Activated T-helper 17 cell treated with anti-CD3 and anti-CD28 coated beads, Interleukin-2, amount 50 U/mL, for 72 hours (primary cell): ENCODE data around the gene TIMP4. TPM values are rescaled to one million over a fixed set of nuclear protein-coding genes. Genes with fewer than 3 reads are reported as not detected.

Experiments
- ATAC-seq: fragments of 150-1000 bp; cut with Tn5 transposase; replicated peaks from 2 replicates; pipeline ENCODE4 v1.10.0; 2021; ENCODE audit warnings: mild to moderate bottlenecking, moderate library complexity
- H3K27ac Mint-ChIP-seq: one replicate; pipeline ENCODE4 v1.8.0; 2022; ENCODE audit warnings: mixed read lengths
- H3K27me3 Mint-ChIP-seq: one replicate; pipeline ENCODE4 v1.8.0; 2022; ENCODE audit warnings: mixed read lengths
- H3K36me3 Mint-ChIP-seq: one replicate; pipeline ENCODE4 v1.8.0; 2022; ENCODE audit warnings: low read depth, mild to moderate bottlenecking, mixed read lengths
- H3K4me1 Mint-ChIP-seq: one replicate; pipeline ENCODE4 v1.8.0; 2022; ENCODE audit warnings: mixed read lengths
- H3K4me3 Mint-ChIP-seq: one replicate; pipeline ENCODE4 v1.8.0; 2022; ENCODE audit warnings: mild to moderate bottlenecking, mixed read lengths
- H3K9me3 Mint-ChIP-seq: one replicate; pipeline ENCODE4 v1.8.0; 2022; ENCODE audit warnings: mixed read lengths
- total RNA-seq, 2 donors: library from RNA; stranded (reverse); gene quantifications; one replicate each; pipeline ENCODE4 v1.2.3, GENCODE V29; 2022

The TIMP4 gene
- total RNA-seq = not detected

DNA sequence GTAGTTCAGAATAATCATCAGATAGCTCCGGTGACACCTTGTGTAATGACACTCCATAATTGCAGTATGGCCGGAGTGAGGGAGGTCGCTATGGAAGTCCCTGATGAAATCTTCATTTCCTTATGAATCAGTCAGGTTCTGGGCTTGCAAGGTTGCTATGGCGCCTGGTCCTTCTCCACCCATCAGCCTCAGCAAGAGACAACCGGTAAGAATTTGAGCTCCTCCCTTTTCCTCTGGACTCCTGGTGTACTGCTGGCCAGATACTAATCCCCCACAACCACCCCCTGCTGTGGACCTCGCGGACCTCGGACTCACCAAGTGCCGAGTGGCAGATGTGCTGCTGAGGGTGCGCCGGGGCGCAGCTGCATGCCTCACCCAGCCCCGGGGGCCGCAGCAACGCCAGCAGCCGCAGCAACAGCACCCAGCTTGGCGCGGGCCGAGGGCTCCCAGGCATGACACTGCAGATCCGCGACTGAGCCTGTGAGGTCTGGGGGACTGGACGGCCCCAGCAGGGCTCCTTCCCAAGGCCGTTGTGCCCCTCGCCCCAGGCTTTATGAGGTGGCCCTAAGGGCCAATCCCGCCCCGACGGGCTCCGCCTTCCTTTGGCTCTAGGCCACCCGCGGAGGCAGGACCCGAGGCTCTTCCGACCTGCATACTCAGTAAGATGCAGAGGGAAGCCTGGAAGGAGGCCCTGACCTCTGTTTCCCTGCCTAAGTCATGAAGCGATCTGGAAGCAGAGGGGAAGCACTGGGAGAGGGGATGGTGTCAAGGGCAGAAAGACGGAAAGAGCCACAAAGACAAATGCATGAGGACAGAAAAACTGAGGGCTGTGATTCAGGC is at the start of gene TIMP4:
TSS of gene TIMP4 (minus strand) at position 526 of the 840 bp plus-strand sequence. CDS start at position 454, 72 bp downstream.
- no peak within 1 kb of the TSS for H3K27ac Mint-ChIP-seq
- H3K4me3 Mint-ChIP-seq = no peak within 1 kb of the TSS
- ATAC-seq = no peak

DNA sequence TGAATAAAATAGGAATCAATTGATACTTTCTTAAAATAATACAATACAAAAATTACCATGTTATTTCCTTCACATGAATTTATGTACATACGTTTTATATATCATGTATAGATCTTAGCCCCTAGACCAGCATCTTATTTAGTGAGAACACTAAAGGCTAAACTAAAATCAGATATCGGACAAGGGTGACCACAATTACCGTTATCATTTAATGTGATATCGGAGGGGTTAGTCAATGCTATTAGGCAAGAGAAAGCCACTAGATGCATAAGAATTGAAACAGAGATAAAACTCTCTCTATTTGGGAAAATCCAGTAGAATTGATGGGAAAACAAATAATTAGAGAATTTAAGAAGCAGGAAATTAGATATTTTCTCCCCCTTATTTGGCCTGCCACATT is 46.5 kb upstream of the TIMP4 start:
- no peaks in the 10 kb centered on the region for H3K4me1 Mint-ChIP-seq
- no peaks in the 10 kb centered on the region for H3K36me3 Mint-ChIP-seq
- no peak overlapping the region for H3K27ac Mint-ChIP-seq
- ATAC-seq = no peak
- peaks cover 11% of the 10 kb centered on the region for H3K27me3 Mint-ChIP-seq
- no peak overlapping the region for H3K4me3 Mint-ChIP-seq
- H3K9me3 Mint-ChIP-seq = peaks cover 5% of the 10 kb centered on the region

More for the DNA sequence above, at the start of gene TIMP4:
- H3K27me3 Mint-ChIP-seq = peaks cover 14% of the 10 kb centered on the region
- no peaks in the 10 kb centered on the region for H3K9me3 Mint-ChIP-seq
- H3K4me1 Mint-ChIP-seq = no peaks in the 10 kb centered on the region
- H3K36me3 Mint-ChIP-seq = no peaks in the 10 kb centered on the region

DNA sequence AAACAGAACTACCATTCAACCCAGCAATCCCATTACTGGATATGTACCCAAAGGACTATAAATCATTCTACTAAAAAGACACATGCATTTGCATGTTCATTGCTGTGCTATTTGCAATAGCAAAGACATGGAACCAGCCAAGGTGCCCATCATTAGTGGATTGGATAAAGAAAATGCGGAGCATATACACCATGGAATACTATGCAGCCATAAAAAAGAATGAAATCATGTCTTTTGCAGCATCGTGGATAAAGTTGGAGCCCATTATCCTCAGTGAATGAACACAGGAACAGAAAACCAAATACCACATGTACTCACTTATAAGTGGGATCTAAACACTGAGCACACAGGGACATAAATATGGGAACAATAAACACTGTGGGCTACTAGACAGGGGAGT is 43.1 kb upstream of the TIMP4 start:
- Mint-ChIP-seq H3K27ac (no peak overlapping the region), H3K27me3 (peaks cover 10% of the 10 kb centered on the region), H3K36me3 (no peaks in the 10 kb centered on the region), H3K4me3 (no peak overlapping the region), H3K9me3 (no peaks in the 10 kb centered on the region), H3K4me1 (peaks cover 9% of the 10 kb centered on the region)
- no peak for ATAC-seq

DNA sequence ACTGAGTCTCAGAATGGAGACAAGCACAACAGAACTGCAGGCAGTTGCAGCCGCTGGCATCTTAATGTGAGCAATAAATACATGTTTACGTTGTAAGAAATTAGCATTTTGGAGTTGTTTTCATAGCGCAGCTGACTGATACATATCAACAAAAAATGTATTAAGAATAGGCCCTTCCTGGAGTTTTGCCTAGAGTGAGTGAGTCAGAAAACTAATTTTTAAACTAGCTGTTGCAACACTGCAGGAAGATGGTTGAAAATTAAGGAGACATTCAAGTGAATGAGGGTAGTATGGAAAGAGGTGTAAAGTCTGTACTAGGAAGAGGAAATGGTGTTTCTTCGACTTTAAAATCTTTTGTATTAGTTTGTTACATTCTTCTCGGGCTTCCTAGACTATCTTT is 39.6 kb upstream of the TIMP4 start:
- Mint-ChIP-seq H3K36me3 (peaks cover 9% of the 10 kb centered on the region), H3K9me3 (no peaks in the 10 kb centered on the region), H3K4me3 (no peak overlapping the region), H3K27me3 (peaks cover 10% of the 10 kb centered on the region), H3K4me1 (peaks cover 22% of the 10 kb centered on the region), H3K27ac (no peak overlapping the region)
- ATAC-seq = no peak

DNA sequence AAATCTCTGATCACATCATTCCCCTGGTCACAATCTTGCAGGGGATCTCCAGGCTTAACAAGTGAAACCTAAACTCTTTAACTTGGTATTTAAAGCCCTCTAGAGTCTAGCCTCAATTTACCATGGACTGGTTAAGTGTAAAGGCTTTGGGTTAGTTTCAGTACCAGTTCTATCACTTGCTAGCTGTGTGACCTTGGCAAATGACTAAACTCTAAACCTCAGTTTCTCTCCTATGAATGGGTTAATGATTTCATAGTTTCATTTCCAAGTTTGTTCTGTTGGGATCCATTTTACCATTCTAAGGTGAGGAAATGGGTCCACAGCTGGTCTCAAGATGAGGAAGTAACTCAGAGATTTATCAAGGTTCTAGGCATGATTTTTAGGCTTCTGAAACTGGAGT is 38.8 kb upstream of the TIMP4 start:
- peaks cover 27% of the 10 kb centered on the region for H3K4me1 Mint-ChIP-seq
- ATAC-seq = peak; percentile 73
- peaks cover 10% of the 10 kb centered on the region for H3K27me3 Mint-ChIP-seq
- H3K9me3 Mint-ChIP-seq = no peaks in the 10 kb centered on the region
- H3K4me3 Mint-ChIP-seq = peak overlapping the region; percentile 16
- peak overlapping the region; percentile 67 for H3K27ac Mint-ChIP-seq
- peaks cover 9% of the 10 kb centered on the region for H3K36me3 Mint-ChIP-seq

DNA sequence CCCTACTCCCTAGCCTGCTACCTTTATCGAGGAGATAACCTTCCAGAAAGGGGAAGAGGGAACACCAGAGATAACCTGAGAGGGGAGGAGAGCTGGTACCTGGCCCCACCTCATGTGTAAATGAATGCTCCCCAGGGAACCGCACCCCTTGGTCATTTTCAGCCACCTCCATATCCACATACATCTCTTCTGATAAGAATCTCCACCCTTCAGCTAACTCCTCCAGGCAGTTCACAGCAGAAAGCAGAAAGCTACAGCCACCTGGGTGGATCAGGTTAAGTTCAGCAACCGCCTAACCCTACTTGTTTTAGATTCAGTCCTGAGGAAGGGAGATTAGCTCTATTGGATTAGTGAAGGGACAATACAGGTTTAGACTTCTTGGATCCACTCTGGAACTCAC is 38.0 kb upstream of the TIMP4 start:
- H3K27ac Mint-ChIP-seq = peak overlapping the region; percentile 67
- peaks cover 32% of the 10 kb centered on the region for H3K4me1 Mint-ChIP-seq
- ATAC-seq = no peak
- H3K27me3 Mint-ChIP-seq = peaks cover 4% of the 10 kb centered on the region
- H3K9me3 Mint-ChIP-seq = peaks cover 4% of the 10 kb centered on the region
- peaks cover 9% of the 10 kb centered on the region for H3K36me3 Mint-ChIP-seq
- no peak overlapping the region for H3K4me3 Mint-ChIP-seq

DNA sequence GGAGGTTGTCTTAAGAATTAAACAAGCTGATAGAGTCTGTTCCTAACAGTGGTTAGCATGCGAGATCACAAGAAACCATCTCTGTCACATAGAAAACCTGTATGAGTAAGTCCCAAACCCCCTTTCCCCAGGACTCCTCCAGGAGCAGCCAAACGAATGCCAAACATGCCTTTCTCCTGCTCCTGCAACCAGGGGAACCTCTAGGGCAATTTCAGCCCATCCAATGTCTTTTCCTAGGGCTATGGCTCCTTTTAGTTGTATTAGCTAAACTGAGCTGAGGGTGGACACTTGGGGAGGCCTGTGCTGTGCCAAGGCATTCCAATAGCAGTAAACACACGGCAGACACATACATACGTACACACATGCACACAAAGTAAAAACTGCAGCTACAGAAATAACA is 36.5 kb upstream of the TIMP4 start:
- peaks cover 32% of the 10 kb centered on the region for H3K4me1 Mint-ChIP-seq
- H3K27ac Mint-ChIP-seq = peak overlapping the region; percentile 93
- H3K36me3 Mint-ChIP-seq = peaks cover 9% of the 10 kb centered on the region
- peak overlapping the region; percentile 69 for H3K4me3 Mint-ChIP-seq
- peaks cover 4% of the 10 kb centered on the region for H3K9me3 Mint-ChIP-seq
- H3K27me3 Mint-ChIP-seq = peaks cover 4% of the 10 kb centered on the region
- ATAC-seq = no peak

DNA sequence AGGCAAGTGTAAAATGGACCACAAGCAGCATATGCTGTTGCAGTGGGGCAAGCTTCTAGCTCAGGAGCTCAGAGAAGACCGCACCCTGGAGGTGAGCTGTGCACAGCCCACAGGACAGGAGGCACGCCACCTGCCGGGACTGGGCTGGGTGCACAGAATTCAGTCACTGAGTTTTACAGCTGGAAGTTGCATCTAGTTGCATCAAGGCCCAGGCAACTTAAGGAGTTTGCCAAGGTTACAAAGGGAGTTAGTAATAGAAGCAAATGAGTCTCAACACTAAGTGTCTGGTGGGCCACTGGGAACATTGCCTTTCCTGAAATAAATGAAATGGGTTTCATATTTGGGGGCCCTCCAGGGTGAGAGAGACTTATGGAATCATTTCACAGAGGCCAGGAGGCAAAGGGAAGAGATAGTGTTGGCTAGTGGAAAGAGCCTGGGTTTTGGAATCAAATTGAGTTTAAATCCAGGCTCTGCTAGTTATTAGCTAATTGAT is 36.0 kb upstream of the TIMP4 start:
- peak; percentile 34 for ATAC-seq
- H3K36me3 Mint-ChIP-seq = peaks cover 9% of the 10 kb centered on the region
- peaks cover 4% of the 10 kb centered on the region for H3K9me3 Mint-ChIP-seq
- peak overlapping the region; percentile 93 for H3K27ac Mint-ChIP-seq
- H3K4me1 Mint-ChIP-seq = peaks cover 32% of the 10 kb centered on the region
- H3K4me3 Mint-ChIP-seq = peak overlapping the region; percentile 69
- H3K27me3 Mint-ChIP-seq = peaks cover 4% of the 10 kb centered on the region

DNA sequence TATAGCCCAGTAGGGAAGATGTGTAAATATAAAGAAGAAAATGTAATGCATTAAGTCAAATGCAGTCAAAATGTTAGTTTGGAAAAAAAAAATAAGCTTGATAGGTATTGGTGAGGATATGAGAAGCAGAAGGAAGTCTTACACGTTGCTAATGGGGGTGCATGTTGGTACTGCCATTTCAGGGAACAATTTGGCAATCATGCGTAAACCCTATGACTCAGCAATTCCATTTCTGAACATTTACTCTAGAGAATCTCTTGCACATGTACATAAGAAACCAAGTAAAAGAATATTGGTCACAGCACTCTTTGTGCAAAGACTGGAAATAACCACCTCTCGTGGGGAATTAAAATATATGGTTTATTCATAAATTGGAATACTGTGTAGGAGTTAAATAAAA is 35.5 kb upstream of the TIMP4 start:
- H3K4me3 Mint-ChIP-seq = peak overlapping the region; percentile 69
- ATAC-seq = peak; percentile 43
- peaks cover 9% of the 10 kb centered on the region for H3K36me3 Mint-ChIP-seq
- peaks cover 32% of the 10 kb centered on the region for H3K4me1 Mint-ChIP-seq
- peak overlapping the region; percentile 93 for H3K27ac Mint-ChIP-seq
- peaks cover 4% of the 10 kb centered on the region for H3K9me3 Mint-ChIP-seq
- H3K27me3 Mint-ChIP-seq = peaks cover 5% of the 10 kb centered on the region

DNA sequence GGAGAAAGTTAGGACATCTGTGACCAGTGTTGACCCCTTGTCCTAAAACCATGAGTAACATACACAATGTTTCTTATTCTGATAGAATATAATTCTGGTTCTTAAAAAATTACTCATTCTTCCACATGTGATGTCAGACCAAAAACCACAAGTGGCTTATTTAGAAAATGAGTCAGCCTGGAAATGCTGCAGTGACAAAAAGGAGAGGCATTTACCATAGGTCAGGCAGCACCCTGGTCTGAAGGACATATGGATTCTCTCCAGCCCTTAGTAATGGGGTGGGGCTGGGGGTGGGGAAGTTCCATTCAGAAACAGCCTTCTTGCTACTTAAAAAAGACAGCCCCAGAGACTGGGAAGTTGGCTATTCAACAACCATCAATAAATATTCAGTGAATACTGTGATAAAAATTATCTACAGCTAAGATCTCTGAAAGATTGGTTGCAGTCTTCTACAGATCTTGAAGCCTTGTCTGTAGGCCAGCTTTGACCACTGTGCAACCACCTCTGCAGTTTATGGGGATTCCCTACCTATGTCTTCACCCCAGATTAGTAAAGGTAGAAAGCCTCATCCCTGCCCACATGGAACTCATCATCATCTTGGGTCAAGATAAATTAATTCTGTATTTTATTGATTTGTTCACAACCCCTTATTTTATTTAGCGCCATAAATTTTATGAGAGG is 34.9 kb upstream of the TIMP4 start:
- H3K27me3 Mint-ChIP-seq = peaks cover 3% of the 10 kb centered on the region
- H3K9me3 Mint-ChIP-seq = peaks cover 4% of the 10 kb centered on the region
- peak overlapping the region; percentile 69 for H3K4me3 Mint-ChIP-seq
- peak overlapping the region; percentile 93 for H3K27ac Mint-ChIP-seq
- H3K4me1 Mint-ChIP-seq = peaks cover 32% of the 10 kb centered on the region
- H3K36me3 Mint-ChIP-seq = peaks cover 9% of the 10 kb centered on the region
- peak; percentile 74 for ATAC-seq

DNA sequence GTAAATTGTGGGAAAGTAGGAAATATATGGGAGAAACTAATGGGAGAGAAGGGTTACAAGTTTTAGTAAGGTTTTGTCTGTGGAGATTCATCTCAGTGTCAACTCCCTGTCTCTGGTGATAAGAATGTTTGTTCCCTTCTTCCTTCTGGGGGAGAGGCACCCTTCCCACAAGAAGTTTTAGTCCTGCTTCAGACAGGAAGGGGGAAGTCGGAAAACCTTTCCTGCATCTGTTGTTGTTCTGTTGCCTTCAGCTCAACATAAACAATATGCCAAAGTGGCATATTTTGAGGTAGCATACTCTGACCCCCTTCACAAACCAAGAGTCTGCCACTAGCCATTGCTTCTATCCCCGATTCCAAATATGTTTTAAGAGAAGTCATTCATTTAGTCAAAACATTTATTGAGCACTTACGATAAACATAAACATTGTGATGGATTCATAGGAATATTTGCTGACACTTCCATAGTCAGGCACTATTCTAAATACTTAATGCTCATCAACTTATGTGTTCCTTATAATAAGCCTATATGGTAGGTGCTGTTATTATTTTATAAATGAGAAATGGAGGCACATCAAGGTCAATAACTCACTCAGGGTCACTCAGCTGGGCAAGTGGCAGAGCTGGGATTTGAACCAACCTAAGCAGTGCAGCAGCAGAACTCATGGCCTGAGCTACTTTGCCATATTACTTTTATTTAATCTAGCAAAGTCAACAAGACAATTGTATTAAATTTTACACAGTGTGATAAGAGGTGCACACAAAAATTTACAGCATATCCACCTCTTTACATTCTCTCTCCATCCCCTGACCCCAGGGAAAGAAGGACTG is 34.2 kb upstream of the TIMP4 start:
- Mint-ChIP-seq H3K4me3 (no peak overlapping the region), H3K36me3 (peaks cover 9% of the 10 kb centered on the region), H3K9me3 (peaks cover 4% of the 10 kb centered on the region), H3K27me3 (peaks cover 3% of the 10 kb centered on the region), H3K27ac (peak overlapping the region; percentile 22), H3K4me1 (peaks cover 32% of the 10 kb centered on the region)
- ATAC-seq = no peak

DNA sequence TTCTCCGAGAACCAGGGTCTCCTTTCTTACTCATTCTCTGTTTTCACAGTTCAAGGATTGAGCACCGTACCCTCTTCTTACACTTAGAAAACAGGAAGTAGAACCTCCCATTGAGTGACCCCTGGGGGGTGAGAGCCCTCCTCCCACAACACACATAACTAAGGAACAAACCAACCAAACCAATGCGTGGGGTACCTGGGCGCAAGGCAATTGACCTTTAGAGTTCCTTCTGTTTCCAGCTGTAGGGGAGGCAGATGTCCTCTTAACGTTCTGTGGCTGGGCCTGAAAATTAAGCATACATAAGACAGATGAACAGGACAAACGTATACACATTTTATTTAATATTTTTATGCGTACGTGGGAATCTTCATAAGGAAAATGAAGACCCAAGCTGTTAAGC is 33.5 kb upstream of the TIMP4 start:
- Mint-ChIP-seq H3K4me3 (no peak overlapping the region), H3K27me3 (peaks cover 3% of the 10 kb centered on the region), H3K9me3 (peaks cover 4% of the 10 kb centered on the region), H3K36me3 (peaks cover 14% of the 10 kb centered on the region), H3K4me1 (peaks cover 32% of the 10 kb centered on the region), H3K27ac (peak overlapping the region; percentile 45)
- no peak for ATAC-seq

DNA sequence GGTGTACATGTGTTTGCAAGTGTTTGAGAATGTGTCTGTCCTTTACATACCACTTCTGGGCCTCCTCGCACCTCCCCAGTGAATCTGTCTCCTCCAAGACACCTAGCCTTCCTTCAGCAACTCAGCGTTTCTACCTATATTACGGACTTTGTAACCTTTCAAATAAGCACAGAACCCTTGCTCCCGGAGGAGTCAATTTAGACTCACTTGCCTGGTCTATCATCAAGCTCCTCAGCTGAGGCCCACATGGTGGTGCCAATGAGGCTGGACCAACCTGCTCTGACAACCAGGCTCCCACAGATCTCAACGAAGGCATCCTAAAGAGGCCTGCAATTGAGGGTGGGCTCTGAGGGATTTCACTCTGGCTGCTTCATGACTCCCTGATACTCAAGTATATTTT is 32.8 kb upstream of the TIMP4 start:
- Mint-ChIP-seq H3K4me1 (peaks cover 29% of the 10 kb centered on the region), H3K4me3 (no peak overlapping the region), H3K9me3 (peaks cover 4% of the 10 kb centered on the region), H3K27me3 (peaks cover 3% of the 10 kb centered on the region), H3K36me3 (peaks cover 14% of the 10 kb centered on the region), H3K27ac (no peak overlapping the region)
- no peak for ATAC-seq

DNA sequence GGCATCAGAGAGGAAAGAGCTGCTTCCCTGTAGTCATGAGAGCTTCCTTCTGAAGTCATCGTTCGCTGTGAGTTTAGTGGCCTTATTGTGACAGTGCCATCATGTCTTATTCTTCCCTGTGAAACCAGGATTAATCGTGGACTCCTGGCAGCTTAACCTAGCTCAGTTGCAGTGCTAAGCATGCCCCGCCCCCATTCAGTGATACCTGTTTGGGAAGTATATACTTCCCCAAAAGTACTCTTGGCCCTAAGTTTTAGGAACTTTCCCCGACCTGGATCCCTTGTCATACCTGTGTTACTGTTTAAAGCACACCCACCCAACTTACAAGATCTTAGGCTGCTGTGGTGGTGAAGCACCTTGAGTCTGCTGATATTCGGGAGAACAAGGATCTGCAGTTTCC is 32.1 kb upstream of the TIMP4 start:
- Mint-ChIP-seq H3K36me3 (peaks cover 14% of the 10 kb centered on the region), H3K27ac (no peak overlapping the region), H3K4me3 (no peak overlapping the region), H3K4me1 (peaks cover 29% of the 10 kb centered on the region), H3K27me3 (peaks cover 3% of the 10 kb centered on the region), H3K9me3 (peaks cover 4% of the 10 kb centered on the region)
- ATAC-seq = no peak
